A549 treated with AZD2906 at 1 μM for 4 hours (cell line): ENCODE data around the gene ARGFX. TPM values are rescaled to one million over a fixed set of nuclear protein-coding genes. Genes with fewer than 3 reads are reported as not detected.

Source experiments
- total RNA-seq: library from RNA; stranded (reverse); fragments of 200-300 nt; extraction: Qiagen RNA extraction; gene quantifications from 5 replicates; pipeline ENCODE4 v1.2.3, GENCODE V29; 2022

ARGFX gene
- not detected in 5 replicates for total RNA-seq

DNA sequence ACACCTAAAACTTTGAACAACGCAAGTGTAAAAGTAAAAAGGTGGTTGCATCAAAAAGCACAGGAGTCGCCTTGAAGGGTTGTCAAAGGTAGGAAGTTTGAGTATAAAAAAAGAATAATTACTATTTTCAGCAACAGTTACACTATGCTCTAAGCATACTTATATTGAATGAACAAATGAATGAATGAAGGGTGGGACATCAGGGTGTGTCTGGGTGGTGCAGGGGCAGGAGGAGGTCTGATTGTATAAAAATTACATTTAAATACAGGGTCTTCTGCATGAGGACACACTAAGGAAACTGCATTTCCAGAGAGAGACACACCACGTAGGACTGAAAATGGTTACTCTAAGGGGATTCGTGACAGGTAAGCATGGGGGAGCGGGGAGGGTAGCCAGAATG is at the start of gene ARGFX:
Gene ARGFX, plus strand, starts transcription at position 301 of the 400 bp plus-strand sequence. CDS start 2,765 bp downstream, outside the sequence.

DNA sequence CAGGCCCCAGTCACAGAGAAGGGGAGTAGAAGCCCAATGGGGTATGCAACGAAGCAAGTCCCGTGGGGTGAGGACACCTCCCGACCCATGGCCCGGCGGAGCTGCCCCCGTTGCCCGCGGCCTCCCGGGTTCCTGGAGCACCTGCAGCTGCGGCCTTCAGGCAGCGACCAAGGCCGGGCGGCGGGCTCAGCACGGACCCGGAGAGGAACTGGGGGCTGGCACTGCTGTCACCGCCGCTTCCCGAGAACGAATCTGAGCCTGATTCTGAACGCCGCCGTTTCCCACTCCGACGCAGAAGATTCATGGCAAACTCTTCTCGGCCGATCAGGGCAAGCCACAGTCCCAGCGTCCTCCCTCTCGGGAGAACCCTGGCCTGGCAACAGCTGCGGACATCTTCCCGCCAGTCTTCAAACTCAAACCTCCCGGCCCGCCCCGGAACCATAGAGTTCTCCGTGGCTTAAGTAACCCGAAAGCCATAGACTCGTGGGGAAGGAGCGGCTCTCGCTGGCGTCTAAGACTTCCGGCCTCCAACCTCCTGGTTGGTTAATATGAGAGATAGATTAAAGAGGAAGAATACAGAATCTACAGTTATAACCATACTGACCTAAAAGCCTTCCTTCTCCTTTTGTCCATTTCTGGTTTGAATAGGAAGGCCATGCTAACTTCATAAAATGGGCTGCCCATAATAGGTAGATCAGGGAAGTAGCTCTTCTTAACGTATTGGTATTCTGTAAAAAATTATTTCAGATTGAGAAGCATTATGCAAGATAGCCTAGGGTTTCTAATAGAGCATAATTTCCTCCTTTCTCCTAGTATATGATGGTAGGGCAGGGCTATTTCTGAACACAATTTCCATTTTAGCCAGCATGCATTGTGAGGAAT is 21.9 kb upstream of the ARGFX start, which contains the start of gene POLQ:
Gene POLQ, minus strand, starts transcription at position 415 of the 882 bp plus-strand sequence. Its CDS starts 111 bp downstream, at position 304.

DNA sequence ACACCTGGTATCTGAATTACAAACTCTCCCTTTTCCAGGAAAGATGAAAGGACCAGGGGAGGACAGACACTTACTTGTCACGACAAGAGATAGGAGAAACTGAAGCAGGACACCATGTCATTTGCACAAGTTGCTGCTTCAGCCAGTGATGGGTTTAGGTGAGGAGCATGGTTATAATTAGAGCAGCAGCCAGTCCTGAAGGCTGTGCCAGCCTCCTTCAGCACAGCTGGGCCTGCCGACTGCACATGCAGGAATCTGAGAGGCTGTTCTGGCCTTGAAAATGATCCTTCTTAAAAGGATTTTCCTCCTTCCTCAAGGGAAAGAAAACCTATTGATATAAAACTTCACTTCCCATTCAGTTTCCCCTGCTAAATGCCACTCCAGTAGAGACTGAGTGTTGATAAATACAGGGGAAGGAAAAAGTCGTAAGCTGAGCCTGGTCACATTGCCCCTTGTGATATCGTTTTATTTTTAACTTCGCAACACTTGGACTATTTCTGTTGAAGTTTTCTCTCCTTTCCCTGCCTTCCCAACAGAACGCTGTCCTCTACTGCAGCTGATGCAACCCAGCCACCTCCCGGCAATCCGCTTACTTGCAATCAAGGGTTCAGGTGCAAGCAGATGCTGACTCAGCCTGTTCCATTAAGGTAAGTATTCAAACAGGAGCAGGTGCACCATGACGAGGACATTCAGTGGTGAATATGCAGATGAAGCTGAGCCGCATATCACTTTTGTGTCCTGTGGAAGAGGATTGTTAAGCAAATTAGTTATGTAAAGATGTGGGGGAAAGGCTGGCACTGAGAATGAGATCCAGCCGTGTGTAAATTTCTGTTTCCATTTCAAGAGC is 25.3 kb downstream of the ARGFX start, which contains the start of gene FBXO40:
Gene FBXO40, plus strand, starts transcription at position 524 of the 847 bp plus-strand sequence. CDS start 27,197 bp downstream, outside the sequence.

Other genes with a start within 250 kb of the ARGFX start
- gene POLQ, start 22.0 kb upstream of the ARGFX start, total RNA-seq: 5.7 to 6.8 TPM (median 6.0 TPM) in 5 replicates
- gene FBXO40, start 25.4 kb downstream of the ARGFX start, total RNA-seq: not detected in 5 replicates
- 0.08 to 0.18 TPM (median 0.15 TPM) in 5 replicates for gene HCLS1, start 93.0 kb downstream of the ARGFX start, total RNA-seq
- 14.1 to 18.2 TPM (median 14.6 TPM) in 5 replicates for gene GOLGB1, start 181.8 kb downstream of the ARGFX start, total RNA-seq